ENCODE data around the gene PPP1R37.

- TF ChIP-seq ZFP3 (CRISPR knock-in tag; IDR thresholded peaks at IDR 0.05) (no peak), CREB5 (CRISPR knock-in tag; IDR thresholded peaks at IDR 0.05; ENCODE audit: low read depth) (no peak), ESRRG (CRISPR knock-in tag; IDR thresholded peaks at IDR 0.05) (no peak), TOX (CRISPR knock-in tag; IDR thresholded peaks at IDR 0.05; ENCODE audit: borderline replicate concordance) (no peak), CSRNP3 (CRISPR knock-in tag; IDR thresholded peaks at IDR 0.05) (no peak), SNAI2 (CRISPR knock-in tag; IDR thresholded peaks at IDR 0.05) (no peak), TSHZ2 (CRISPR knock-in tag; IDR thresholded peaks at IDR 0.05) (no peak), RARB (CRISPR knock-in tag; IDR thresholded peaks at IDR 0.05) (no peak), PATZ1 (CRISPR knock-in tag; IDR thresholded peaks at IDR 0.05; ENCODE audit: borderline replicate concordance) (no peak), CSDC2 (CRISPR knock-in tag; IDR thresholded peaks at IDR 0.05) (no peak), ZFP30 (CRISPR knock-in tag; IDR thresholded peaks at IDR 0.05) (no peak), POU6F1 (CRISPR knock-in tag; IDR thresholded peaks at IDR 0.05; ENCODE audit: borderline replicate concordance, low read depth) (no peak), ZNF70 (CRISPR knock-in tag; IDR thresholded peaks at IDR 0.05) (no peak), ZNF8 (CRISPR knock-in tag; IDR thresholded peaks at IDR 0.05) (no peak)
Observed at GRCh38 chr19:45068041-45068440, 24.9 kb upstream of the PPP1R37 start.
